Kidney tubule cell (primary cell): ENCODE data around the gene IL10RB.
"Not testable (repeated sequence)": the region's sequence is repeated elsewhere in the genome, so short reads cannot be mapped to it uniquely, and the experiment has no call there.

Experiments used
- DNase-seq: peaks from one replicate; pipeline ENCODE4 v3.0.0-alpha.2; 2018; ENCODE audit warnings: low spot score

IL10RB gene

GRCh38 chr21:33266050-33266788 is at the start of gene IL10RB:
Gene IL10RB (plus strand): TSS chr21:33266367. CDS start chr21:33266466, 99 bp downstream.
- DNase-seq = peak; percentile 61

- no peak for DNase-seq
Measured at GRCh38 chr21:33217138-33217520, 49.0 kb upstream of the IL10RB start.

GRCh38 chr21:33219300-33219699 is 46.9 kb upstream of the IL10RB start:
- no peak for DNase-seq

- no peak for DNase-seq
Measured at GRCh38 chr21:33219954-33220353, 46.2 kb upstream of the IL10RB start.

GRCh38 chr21:33225376-33225775 is 40.8 kb upstream of the IL10RB start:
- DNase-seq = not testable (repeated sequence)

- DNase-seq = no peak
Measured at GRCh38 chr21:33228455-33228854, 37.7 kb upstream of the IL10RB start.

GRCh38 chr21:33229099-33229783 is 36.9 kb upstream of the IL10RB start:
- no peak for DNase-seq

- peak; percentile 81 for DNase-seq
Measured at GRCh38 chr21:33229784-33230544, 36.2 kb upstream of the IL10RB start, which contains the start of gene IFNAR2. Gene IFNAR2 (plus strand): TSS chr21:33229938. CDS start chr21:33241923, 11,985 bp downstream.

GRCh38 chr21:33230545-33231324 is 35.4 kb upstream of the IL10RB start:
- DNase-seq = peak; percentile 91

- no peak for DNase-seq
Measured at GRCh38 chr21:33231526-33231925, 34.6 kb upstream of the IL10RB start.

- peak; percentile 41 for DNase-seq
Measured at GRCh38 chr21:33232291-33233034, 33.7 kb upstream of the IL10RB start.

GRCh38 chr21:33234635-33235520 is 31.3 kb upstream of the IL10RB start:
- DNase-seq = no peak

- no peak for DNase-seq
Measured at GRCh38 chr21:33236013-33236686, 30.0 kb upstream of the IL10RB start.

- no peak for DNase-seq
Measured at GRCh38 chr21:33236766-33237165, 29.4 kb upstream of the IL10RB start.

GRCh38 chr21:33237486-33237885 is 28.7 kb upstream of the IL10RB start:
- DNase-seq = no peak

GRCh38 chr21:33238146-33238545 is 28.0 kb upstream of the IL10RB start:
- no peak for DNase-seq

- no peak for DNase-seq
Measured at GRCh38 chr21:33238565-33239255, 27.5 kb upstream of the IL10RB start.

- not testable (repeated sequence) for DNase-seq
Measured at GRCh38 chr21:33239559-33240127, 26.5 kb upstream of the IL10RB start.

- DNase-seq = no peak
Measured at GRCh38 chr21:33240404-33240803, 25.8 kb upstream of the IL10RB start.
